ENCODE results near the gene LHFPL2.
A peak's percentile ranks its signal among the peaks of the same experiment; 100 is the strongest.

LHFPL2 gene

GRCh38 chr5:78612227-78613150 is 36.1 kb downstream of the LHFPL2 start:
- H3K36me3 ChIP-seq (ENCODE audit: control insufficient read depth in 5 of 5, insufficient read depth in 5 of 5, low read length in 5 of 5) = peaks cover 0 to 3% (median 0%) of the 10 kb centered on the region in 5 donors
- H3K4me1 ChIP-seq (ENCODE audit: control insufficient read depth in 5 of 5, insufficient read depth in 5 of 5, low read length in 5 of 5) = peaks cover 7 to 20% (median 16%) of the 10 kb centered on the region in 5 donors
- H3K9ac ChIP-seq (ENCODE audit: low read length in 5 of 5) = no peak overlapping the region
- no peak overlapping the region for H3K27ac ChIP-seq (ENCODE audit: low read depth, low read length)
- H3K9me3 ChIP-seq (ENCODE audit: control insufficient read depth in 5 of 5, low read length in 5 of 5) = no peaks in the 10 kb centered on the region
- no peaks in the 10 kb centered on the region for H3K27me3 ChIP-seq (ENCODE audit: control insufficient read depth in 5 of 5, insufficient read depth in 4 of 5, low read length in 5 of 5)
- no peak overlapping the region for H3K4me3 ChIP-seq (ENCODE audit: low read depth in 1 of 5, low read length in 5 of 5)

DNA sequence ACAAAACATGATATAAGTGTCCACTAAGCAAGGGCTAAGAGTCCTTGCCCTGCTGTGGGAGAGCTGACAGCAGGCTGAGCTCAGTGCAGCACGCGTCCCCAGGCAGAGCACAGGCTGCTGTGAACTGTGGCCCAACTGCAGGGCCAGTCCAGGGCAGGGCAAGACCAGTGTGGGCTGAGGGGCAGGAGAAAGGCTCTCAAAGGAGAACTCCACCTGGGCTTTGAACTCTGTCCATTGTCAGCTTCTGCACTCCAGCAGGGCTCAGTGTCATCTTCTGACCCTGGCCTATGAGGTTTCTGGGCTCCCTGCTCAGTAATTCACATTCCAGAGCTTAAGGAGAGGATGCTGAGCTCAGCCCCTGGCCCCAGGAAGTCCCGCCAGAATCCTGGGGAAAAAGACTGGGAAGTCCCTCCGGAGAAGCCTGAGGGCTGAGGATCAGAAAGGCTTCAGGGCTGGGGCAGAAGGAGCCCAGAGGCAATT is 37.4 kb downstream of the LHFPL2 start:
- no peak overlapping the region for H3K4me3 ChIP-seq (ENCODE audit: low read depth in 1 of 5, low read length in 5 of 5)
- H3K9me3 ChIP-seq (ENCODE audit: control insufficient read depth in 5 of 5, low read length in 5 of 5) = no peaks in the 10 kb centered on the region
- H3K27ac ChIP-seq (ENCODE audit: low read depth, low read length) = peak overlapping the region; percentile 1
- H3K27me3 ChIP-seq (ENCODE audit: control insufficient read depth in 5 of 5, insufficient read depth in 4 of 5, low read length in 5 of 5) = no peaks in the 10 kb centered on the region
- peaks cover 0 to 3% (median 0%) of the 10 kb centered on the region in 5 donors for H3K36me3 ChIP-seq (ENCODE audit: control insufficient read depth in 5 of 5, insufficient read depth in 5 of 5, low read length in 5 of 5)
- H3K9ac ChIP-seq (ENCODE audit: low read length in 5 of 5) = peak overlapping the region in 1 of 5 donors; percentile 39
- H3K4me1 ChIP-seq (ENCODE audit: control insufficient read depth in 5 of 5, insufficient read depth in 5 of 5, low read length in 5 of 5) = peaks cover 7 to 27% (median 16%) of the 10 kb centered on the region in 5 donors

GRCh38 chr5:78610636-78611035 is 37.9 kb downstream of the LHFPL2 start:
- Histone ChIP-seq H3K9me3 (ENCODE audit: control insufficient read depth in 5 of 5, low read length in 5 of 5) (no peaks in the 10 kb centered on the region), H3K4me3 (ENCODE audit: low read depth in 1 of 5, low read length in 5 of 5) (no peak overlapping the region), H3K36me3 (ENCODE audit: control insufficient read depth in 5 of 5, insufficient read depth in 5 of 5, low read length in 5 of 5) (peaks cover 0 to under 1% (median 0%) of the 10 kb centered on the region in 5 donors), H3K27me3 (ENCODE audit: control insufficient read depth in 5 of 5, insufficient read depth in 4 of 5, low read length in 5 of 5) (no peaks in the 10 kb centered on the region), H3K4me1 (ENCODE audit: control insufficient read depth in 5 of 5, insufficient read depth in 5 of 5, low read length in 5 of 5) (peaks cover 7 to 32% (median 16%) of the 10 kb centered on the region in 5 donors), H3K9ac (ENCODE audit: low read length in 5 of 5) (no peak overlapping the region), H3K27ac (ENCODE audit: low read depth, low read length) (peak overlapping the region; percentile 1)

- no peak overlapping the region for H3K9ac ChIP-seq (ENCODE audit: low read length in 5 of 5)
- H3K36me3 ChIP-seq (ENCODE audit: control insufficient read depth in 5 of 5, insufficient read depth in 5 of 5, low read length in 5 of 5) = no peaks in the 10 kb centered on the region
- no peaks in the 10 kb centered on the region for H3K27me3 ChIP-seq (ENCODE audit: control insufficient read depth in 5 of 5, insufficient read depth in 4 of 5, low read length in 5 of 5)
- peaks cover 7 to 32% (median 16%) of the 10 kb centered on the region in 5 donors for H3K4me1 ChIP-seq (ENCODE audit: control insufficient read depth in 5 of 5, insufficient read depth in 5 of 5, low read length in 5 of 5)
- H3K27ac ChIP-seq (ENCODE audit: low read depth, low read length) = no peak overlapping the region
- no peaks in the 10 kb centered on the region for H3K9me3 ChIP-seq (ENCODE audit: control insufficient read depth in 5 of 5, low read length in 5 of 5)
- no peak overlapping the region for H3K4me3 ChIP-seq (ENCODE audit: low read depth in 1 of 5, low read length in 5 of 5)
Measured at GRCh38 chr5:78610163-78610583, 38.4 kb downstream of the LHFPL2 start.

- H3K27me3 ChIP-seq (ENCODE audit: control insufficient read depth in 5 of 5, insufficient read depth in 4 of 5, low read length in 5 of 5) = no peaks in the 10 kb centered on the region
- H3K4me3 ChIP-seq (ENCODE audit: low read depth in 1 of 5, low read length in 5 of 5) = no peak overlapping the region
- peaks cover 7 to 32% (median 16%) of the 10 kb centered on the region in 5 donors for H3K4me1 ChIP-seq (ENCODE audit: control insufficient read depth in 5 of 5, insufficient read depth in 5 of 5, low read length in 5 of 5)
- H3K9ac ChIP-seq (ENCODE audit: low read length in 5 of 5) = no peak overlapping the region
- H3K27ac ChIP-seq (ENCODE audit: low read depth, low read length) = no peak overlapping the region
- no peaks in the 10 kb centered on the region for H3K36me3 ChIP-seq (ENCODE audit: control insufficient read depth in 5 of 5, insufficient read depth in 5 of 5, low read length in 5 of 5)
- no peaks in the 10 kb centered on the region for H3K9me3 ChIP-seq (ENCODE audit: control insufficient read depth in 5 of 5, low read length in 5 of 5)
Measured at GRCh38 chr5:78607864-78608263, 40.7 kb downstream of the LHFPL2 start.

DNA sequence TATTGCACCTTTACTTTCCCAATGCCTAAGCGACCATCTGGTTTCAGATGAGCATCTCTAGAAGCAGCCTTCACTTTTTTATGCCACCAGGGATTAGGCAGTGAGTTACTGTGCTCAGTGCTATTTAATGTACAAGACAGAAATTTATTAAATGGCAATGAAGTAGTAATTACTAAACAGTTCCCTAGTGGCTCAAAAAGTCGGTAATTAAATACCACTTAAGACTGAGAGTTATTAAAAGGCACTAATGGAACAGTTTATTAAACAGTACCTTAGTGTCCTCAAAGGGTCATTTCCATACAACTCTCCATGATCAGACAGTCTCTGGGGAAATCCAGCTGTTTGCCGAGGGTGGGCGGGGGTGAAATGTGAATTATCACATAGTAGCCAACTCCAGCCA is 42.3 kb downstream of the LHFPL2 start:
- Histone ChIP-seq H3K27ac (ENCODE audit: low read depth, low read length) (no peak overlapping the region), H3K4me1 (ENCODE audit: control insufficient read depth in 5 of 5, insufficient read depth in 5 of 5, low read length in 5 of 5) (peaks cover 8 to 28% (median 19%) of the 10 kb centered on the region in 5 donors), H3K9me3 (ENCODE audit: control insufficient read depth in 5 of 5, low read length in 5 of 5) (no peaks in the 10 kb centered on the region), H3K9ac (ENCODE audit: low read length in 5 of 5) (no peak overlapping the region), H3K36me3 (ENCODE audit: control insufficient read depth in 5 of 5, insufficient read depth in 5 of 5, low read length in 5 of 5) (no peaks in the 10 kb centered on the region), H3K27me3 (ENCODE audit: control insufficient read depth in 5 of 5, insufficient read depth in 4 of 5, low read length in 5 of 5) (no peaks in the 10 kb centered on the region), H3K4me3 (ENCODE audit: low read depth in 1 of 5, low read length in 5 of 5) (no peak overlapping the region)

- peaks cover 6 to 21% (median 16%) of the 10 kb centered on the region in 5 donors for H3K4me1 ChIP-seq (ENCODE audit: control insufficient read depth in 5 of 5, insufficient read depth in 5 of 5, low read length in 5 of 5)
- H3K9ac ChIP-seq (ENCODE audit: low read length in 5 of 5) = no peak overlapping the region
- no peak overlapping the region for H3K4me3 ChIP-seq (ENCODE audit: low read depth in 1 of 5, low read length in 5 of 5)
- no peaks in the 10 kb centered on the region for H3K27me3 ChIP-seq (ENCODE audit: control insufficient read depth in 5 of 5, insufficient read depth in 4 of 5, low read length in 5 of 5)
- no peaks in the 10 kb centered on the region for H3K36me3 ChIP-seq (ENCODE audit: control insufficient read depth in 5 of 5, insufficient read depth in 5 of 5, low read length in 5 of 5)
- H3K9me3 ChIP-seq (ENCODE audit: control insufficient read depth in 5 of 5, low read length in 5 of 5) = no peaks in the 10 kb centered on the region
- no peak overlapping the region for H3K27ac ChIP-seq (ENCODE audit: low read depth, low read length)
Measured at GRCh38 chr5:78605611-78606010, 43.0 kb downstream of the LHFPL2 start.

DNA sequence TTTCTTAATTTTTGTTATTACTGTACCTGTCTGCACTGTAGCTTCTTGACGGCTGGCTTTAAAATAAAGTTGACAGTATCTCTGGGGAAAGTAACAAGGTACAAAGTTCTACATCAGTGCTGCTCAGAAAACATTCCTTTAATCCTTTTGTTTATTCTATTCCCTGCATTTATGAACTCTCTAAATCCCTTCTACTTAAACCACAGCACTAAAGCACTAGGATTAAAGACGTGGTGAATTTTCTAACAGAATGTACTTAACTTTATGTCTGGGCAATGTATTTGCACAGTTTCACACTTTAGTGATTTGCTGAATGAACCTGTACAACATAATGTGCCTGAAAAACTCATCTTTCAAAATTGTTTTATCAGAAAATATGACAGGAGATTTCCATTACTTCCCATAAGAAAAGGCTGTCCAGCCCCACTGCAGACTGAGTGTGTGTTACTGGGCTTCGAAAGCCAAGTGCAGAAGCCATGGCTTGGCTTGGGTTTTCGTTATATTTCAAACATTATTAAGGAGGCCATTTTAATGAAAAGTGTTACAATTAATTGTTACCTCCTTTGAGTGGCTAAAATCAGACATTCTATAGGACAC is 43.8 kb downstream of the LHFPL2 start:
- H3K4me3 ChIP-seq (ENCODE audit: low read depth in 1 of 5, low read length in 5 of 5) = no peak overlapping the region
- no peaks in the 10 kb centered on the region for H3K9me3 ChIP-seq (ENCODE audit: control insufficient read depth in 5 of 5, low read length in 5 of 5)
- H3K9ac ChIP-seq (ENCODE audit: low read length in 5 of 5) = no peak overlapping the region
- no peak overlapping the region for H3K27ac ChIP-seq (ENCODE audit: low read depth, low read length)
- no peaks in the 10 kb centered on the region for H3K36me3 ChIP-seq (ENCODE audit: control insufficient read depth in 5 of 5, insufficient read depth in 5 of 5, low read length in 5 of 5)
- H3K4me1 ChIP-seq (ENCODE audit: control insufficient read depth in 5 of 5, insufficient read depth in 5 of 5, low read length in 5 of 5) = peaks cover 4 to 18% (median 13%) of the 10 kb centered on the region in 5 donors
- H3K27me3 ChIP-seq (ENCODE audit: control insufficient read depth in 5 of 5, insufficient read depth in 4 of 5, low read length in 5 of 5) = no peaks in the 10 kb centered on the region

GRCh38 chr5:78603636-78604175 is 44.9 kb downstream of the LHFPL2 start:
- Histone ChIP-seq H3K27me3 (ENCODE audit: control insufficient read depth in 5 of 5, insufficient read depth in 4 of 5, low read length in 5 of 5) (no peaks in the 10 kb centered on the region), H3K27ac (ENCODE audit: low read depth, low read length) (no peak overlapping the region), H3K4me1 (ENCODE audit: control insufficient read depth in 5 of 5, insufficient read depth in 5 of 5, low read length in 5 of 5) (peaks cover 4 to 18% (median 12%) of the 10 kb centered on the region in 5 donors), H3K36me3 (ENCODE audit: control insufficient read depth in 5 of 5, insufficient read depth in 5 of 5, low read length in 5 of 5) (no peaks in the 10 kb centered on the region), H3K9ac (ENCODE audit: low read length in 5 of 5) (no peak overlapping the region), H3K4me3 (ENCODE audit: low read depth in 1 of 5, low read length in 5 of 5) (no peak overlapping the region), H3K9me3 (ENCODE audit: control insufficient read depth in 5 of 5, low read length in 5 of 5) (no peaks in the 10 kb centered on the region)

DNA sequence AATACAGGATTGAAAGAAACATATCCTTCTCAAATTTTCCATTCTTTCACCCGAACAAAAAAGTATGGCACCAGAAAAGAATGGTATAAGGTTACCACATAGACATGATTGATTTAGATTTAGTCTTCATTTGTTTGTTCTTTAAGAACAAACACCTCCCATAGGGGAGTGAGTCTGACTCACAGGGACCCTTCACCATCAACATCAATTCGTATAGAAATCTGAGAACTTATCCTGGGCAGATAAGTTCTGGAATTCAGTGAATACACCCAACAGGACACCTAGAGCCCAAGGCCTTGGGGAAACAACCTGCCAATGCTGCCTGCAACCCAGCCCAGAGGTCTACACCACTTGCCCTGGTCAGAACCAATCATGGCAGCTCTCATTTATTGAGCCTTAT is 46.2 kb downstream of the LHFPL2 start:
- peaks cover 7 to 18% (median 18%) of the 10 kb centered on the region in 5 donors for H3K4me1 ChIP-seq (ENCODE audit: control insufficient read depth in 5 of 5, insufficient read depth in 5 of 5, low read length in 5 of 5)
- H3K27ac ChIP-seq (ENCODE audit: low read depth, low read length) = no peak overlapping the region
- no peak overlapping the region for H3K9ac ChIP-seq (ENCODE audit: low read length in 5 of 5)
- no peaks in the 10 kb centered on the region for H3K36me3 ChIP-seq (ENCODE audit: control insufficient read depth in 5 of 5, insufficient read depth in 5 of 5, low read length in 5 of 5)
- no peaks in the 10 kb centered on the region for H3K27me3 ChIP-seq (ENCODE audit: control insufficient read depth in 5 of 5, insufficient read depth in 4 of 5, low read length in 5 of 5)
- no peaks in the 10 kb centered on the region for H3K9me3 ChIP-seq (ENCODE audit: control insufficient read depth in 5 of 5, low read length in 5 of 5)
- no peak overlapping the region for H3K4me3 ChIP-seq (ENCODE audit: low read depth in 1 of 5, low read length in 5 of 5)

All from subcutaneous abdominal adipose tissue (tissue), 5 donors.